Activated T-cell treated with anti-CD3 and anti-CD28 coated beads, Interleukin-2, amount 50 U/mL, for 72 hours (primary cell): ENCODE measurements around the gene FCER2. TPM values are rescaled to one million over a fixed set of nuclear protein-coding genes. Genes with fewer than 3 reads are reported as not detected.

Source experiments
- ATAC-seq, 2 donors: fragments of 150-1000 bp; cut with Tn5 transposase; replicated peaks in 1 of 2; 2 replicates each; pipeline ENCODE4 v1.10.0; 2021; ENCODE audit warnings: moderate library complexity in 2 of 2, mild to moderate bottlenecking in 1 of 2
- DNase-seq, 2 donors: peaks; one replicate each; pipeline ENCODE4 v3.0.0; 2021 to 2022; ENCODE audit warnings: mixed read lengths in 1 of 2
- H3K27ac Mint-ChIP-seq: one replicate; pipeline ENCODE4 v1.8.0; 2022; ENCODE audit warnings: mild to moderate bottlenecking, moderate library complexity, mixed read lengths
- H3K27me3 Mint-ChIP-seq: one replicate; pipeline ENCODE4 v1.8.0; 2022; ENCODE audit warnings: low read depth, mixed read lengths
- H3K36me3 Mint-ChIP-seq, 2 donors: one replicate each; pipeline ENCODE4 v1.8.0; 2022; ENCODE audit warnings: mixed read lengths in 2 of 2, mild to moderate bottlenecking in 1 of 2; ENCODE audit not compliant: insufficient read depth in 2 of 2
- H3K4me1 Mint-ChIP-seq: one replicate; pipeline ENCODE4 v1.8.0; 2022; ENCODE audit warnings: low read depth, mixed read lengths
- H3K4me3 Mint-ChIP-seq, 2 donors: one replicate each; pipeline ENCODE4 v1.8.0; 2022; ENCODE audit warnings: mild to moderate bottlenecking in 2 of 2, mixed read lengths in 2 of 2, moderate library complexity in 2 of 2
- H3K9me3 Mint-ChIP-seq, 2 donors: one replicate each; pipeline ENCODE4 v1.8.0; 2022; ENCODE audit warnings: mixed read lengths in 2 of 2
- total RNA-seq, 2 donors: library from RNA; stranded (reverse); gene quantifications; one replicate each; pipeline ENCODE4 v1.2.3, GENCODE V29; 2022

FCER2 gene
- total RNA-seq, 2 donors from 2014 or later = 2.3 to 7.7 TPM

- Mint-ChIP-seq H3K4me3 (no peak overlapping the region), H3K4me1 (peaks cover 49% of the 10 kb centered on the region), H3K27ac (no peak overlapping the region), H3K36me3 (no peaks in the 10 kb centered on the region), H3K9me3 (no peaks in the 10 kb centered on the region), H3K27me3 (peaks cover 8% of the 10 kb centered on the region)
- no peak for ATAC-seq
- DNase-seq = no peak
These were observed 2.5 kb upstream of the FCER2 start for GRCh38 chr19:7704280-7705060.

DNA sequence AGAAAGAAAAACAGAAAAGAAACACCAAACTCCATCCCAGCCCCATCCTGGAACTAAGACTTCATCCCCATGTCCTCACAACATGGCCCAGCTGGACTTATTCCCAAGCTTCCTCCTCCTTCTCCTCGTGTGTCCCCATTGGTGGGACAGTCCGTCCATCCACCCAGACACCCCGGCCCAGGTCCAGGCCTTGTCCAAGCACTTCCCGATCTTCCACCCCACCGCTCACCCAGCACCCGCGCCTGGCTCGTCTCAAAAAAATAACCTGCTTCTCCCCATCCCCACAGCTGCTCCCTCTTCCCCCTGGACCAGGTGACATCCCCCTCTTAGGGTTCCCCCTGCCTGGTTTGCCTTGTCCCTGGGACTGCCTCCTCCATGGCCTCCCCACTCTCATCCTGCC, 1.4 kb upstream of the FCER2 start:
- DNase-seq = no peak
- Mint-ChIP-seq H3K4me1 (peaks cover 60% of the 10 kb centered on the region), H3K27ac (no peak overlapping the region), H3K36me3 (no peaks in the 10 kb centered on the region), H3K27me3 (peaks cover 5% of the 10 kb centered on the region), H3K4me3 (no peak overlapping the region), H3K9me3 (no peaks in the 10 kb centered on the region)
- no peak for ATAC-seq

DNA sequence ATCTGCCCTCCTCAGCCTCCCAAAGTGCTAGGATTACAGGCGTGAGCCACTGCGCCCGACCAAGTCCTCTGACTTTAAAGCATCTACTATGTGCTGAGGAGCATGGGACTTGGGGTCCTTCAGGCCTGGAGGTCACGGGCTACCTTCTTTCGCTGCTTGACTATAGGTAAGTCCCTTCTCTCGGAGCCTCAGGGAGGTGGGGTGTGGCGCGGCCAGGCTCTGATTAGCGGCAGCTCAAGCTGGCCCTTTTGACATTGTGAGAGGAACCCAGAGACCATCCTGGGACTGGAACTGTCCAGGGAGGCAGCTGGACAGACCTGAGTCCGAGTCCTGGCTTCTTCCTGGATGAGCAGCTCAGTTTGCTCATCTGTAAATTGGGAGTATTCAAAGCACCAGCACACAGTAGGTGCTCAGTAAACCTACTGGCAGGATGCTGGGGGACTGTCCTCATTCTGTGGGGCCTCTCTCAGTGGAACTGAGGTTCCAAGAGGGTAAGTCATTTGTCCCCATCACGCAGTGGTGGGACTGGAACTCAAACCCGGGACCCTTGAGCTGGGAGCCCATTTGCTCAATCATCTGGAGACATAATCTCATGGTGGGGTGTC, 780 bp downstream of the FCER2 start:
- Mint-ChIP-seq H3K36me3 (no peaks in the 10 kb centered on the region), H3K4me1 (peaks cover 52% of the 10 kb centered on the region), H3K4me3 (no peak overlapping the region), H3K27me3 (peaks cover 10% of the 10 kb centered on the region), H3K27ac (no peak overlapping the region), H3K9me3 (no peaks in the 10 kb centered on the region)
- DNase-seq (no peak), ATAC-seq (no peak)

GRCh38 chr19:7699417-7700401, 2.2 kb downstream of the FCER2 start:
- Mint-ChIP-seq H3K27me3 (peaks cover 10% of the 10 kb centered on the region), H3K27ac (peak overlapping the region; percentile 73), H3K9me3 (no peaks in the 10 kb centered on the region), H3K4me3 (peak overlapping the region; percentile 68 to 80), H3K36me3 (no peaks in the 10 kb centered on the region), H3K4me1 (peaks cover 38% of the 10 kb centered on the region)
- ATAC-seq (peak; percentile 94 to 97), DNase-seq (peak; percentile 79 to 80)

DNA sequence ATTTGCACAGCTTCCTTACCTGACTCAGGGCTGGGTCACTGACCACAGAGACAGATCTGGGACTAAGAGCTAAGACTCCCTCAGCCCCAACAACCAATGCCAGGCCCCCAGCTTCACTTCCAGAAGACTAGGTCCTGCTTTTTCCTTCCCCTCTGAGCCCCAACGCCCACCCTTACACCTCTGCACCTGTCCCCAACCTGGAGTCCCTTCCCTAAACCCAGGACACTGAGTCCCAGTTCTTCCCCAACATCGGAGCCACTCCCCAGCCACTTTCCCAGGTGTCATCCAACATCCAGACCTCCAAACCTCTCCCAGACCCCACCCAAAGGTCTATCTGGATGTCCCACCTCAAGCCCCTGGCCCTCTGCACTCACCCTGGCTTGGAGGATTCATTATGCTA, 2.9 kb downstream of the FCER2 start:
- H3K9me3 Mint-ChIP-seq = no peaks in the 10 kb centered on the region
- no peaks in the 10 kb centered on the region for H3K36me3 Mint-ChIP-seq
- ATAC-seq (peak; percentile 2 to 15), DNase-seq (no peak)
- H3K4me3 Mint-ChIP-seq = peak overlapping the region; percentile 68 to 80
- H3K27me3 Mint-ChIP-seq = peaks cover 10% of the 10 kb centered on the region
- peak overlapping the region; percentile 73 for H3K27ac Mint-ChIP-seq
- peaks cover 33% of the 10 kb centered on the region for H3K4me1 Mint-ChIP-seq

DNA sequence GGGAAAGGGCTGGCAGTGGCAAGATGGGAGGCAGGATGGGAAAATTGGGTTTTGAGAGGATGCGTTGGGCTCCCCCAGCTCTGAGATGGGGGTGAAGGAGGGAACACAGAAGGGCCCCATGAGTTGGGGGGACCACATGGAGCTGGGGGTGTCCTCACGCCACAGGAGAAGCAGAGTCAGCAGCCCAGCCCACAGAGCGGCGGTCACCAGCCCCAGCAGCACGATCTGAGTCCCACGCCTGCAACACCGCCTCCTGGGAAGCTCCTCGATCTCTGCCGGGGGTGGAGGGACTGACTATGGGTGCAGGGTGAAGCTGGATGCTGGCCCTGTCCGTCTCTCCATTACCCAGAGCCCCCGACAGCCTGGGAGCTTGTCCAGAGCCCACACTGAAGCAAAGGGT, 3.3 kb downstream of the FCER2 start:
- Mint-ChIP-seq H3K4me3 (peak overlapping the region in 1 of 2 donors; percentile 80), H3K4me1 (peaks cover 29% of the 10 kb centered on the region), H3K9me3 (no peaks in the 10 kb centered on the region), H3K27ac (no peak overlapping the region), H3K27me3 (peaks cover 10% of the 10 kb centered on the region), H3K36me3 (no peaks in the 10 kb centered on the region)
- ATAC-seq (no peak), DNase-seq (no peak)

- ATAC-seq = no peak
- peaks cover 26% of the 10 kb centered on the region for H3K4me1 Mint-ChIP-seq
These were observed 4.1 kb downstream of the FCER2 start for GRCh38 chr19:7697721-7698287.

GRCh38 chr19:7694499-7694898, 7.4 kb downstream of the FCER2 start:
- H3K27ac Mint-ChIP-seq = no peak overlapping the region
- H3K36me3 Mint-ChIP-seq = no peaks in the 10 kb centered on the region
- ATAC-seq = no peak
- no peak overlapping the region for H3K4me3 Mint-ChIP-seq
- H3K27me3 Mint-ChIP-seq = peaks cover 6% of the 10 kb centered on the region
- no peak for DNase-seq
- H3K4me1 Mint-ChIP-seq = peaks cover 13% of the 10 kb centered on the region
- H3K9me3 Mint-ChIP-seq = no peaks in the 10 kb centered on the region

More at GRCh38 chr19:7697721-7698287, 4.1 kb downstream of the FCER2 start:
- DNase-seq = no peak
- no peak overlapping the region for H3K4me3 Mint-ChIP-seq
- H3K36me3 Mint-ChIP-seq = no peaks in the 10 kb centered on the region
- no peaks in the 10 kb centered on the region for H3K9me3 Mint-ChIP-seq
- H3K27ac Mint-ChIP-seq = no peak overlapping the region
- peaks cover 10% of the 10 kb centered on the region for H3K27me3 Mint-ChIP-seq

- H3K9me3 Mint-ChIP-seq = no peaks in the 10 kb centered on the region
- H3K27ac Mint-ChIP-seq = no peak overlapping the region
- no peaks in the 10 kb centered on the region for H3K4me1 Mint-ChIP-seq
- peak in 1 of 2 donors; percentile 21 for DNase-seq
- H3K4me3 Mint-ChIP-seq = no peak overlapping the region
- no peaks in the 10 kb centered on the region for H3K36me3 Mint-ChIP-seq
- ATAC-seq = peak; percentile 37 to 42
- peaks cover 6% of the 10 kb centered on the region for H3K27me3 Mint-ChIP-seq
These were observed 9.4 kb downstream of the FCER2 start for GRCh38 chr19:7692417-7693088.

- no peaks in the 10 kb centered on the region for H3K4me1 Mint-ChIP-seq
- DNase-seq (peak in 1 of 2 donors; percentile 57), ATAC-seq (peak; percentile 64 to 75)
- no peaks in the 10 kb centered on the region for H3K36me3 Mint-ChIP-seq
- no peak overlapping the region for H3K4me3 Mint-ChIP-seq
- H3K27ac Mint-ChIP-seq = no peak overlapping the region
- peaks cover 2% of the 10 kb centered on the region for H3K27me3 Mint-ChIP-seq
- H3K9me3 Mint-ChIP-seq = no peaks in the 10 kb centered on the region
These were observed 10.4 kb downstream of the FCER2 start for GRCh38 chr19:7691497-7691896.

GRCh38 chr19:7690779-7691258, 11.1 kb downstream of the FCER2 start:
- H3K27me3 Mint-ChIP-seq = no peaks in the 10 kb centered on the region

GRCh38 chr19:7689165-7689564, 12.8 kb downstream of the FCER2 start:
- no peaks in the 10 kb centered on the region for H3K4me1 Mint-ChIP-seq

More at GRCh38 chr19:7690779-7691258, 11.1 kb downstream of the FCER2 start:
- DNase-seq = peak in 1 of 2 donors; percentile 31
- no peak overlapping the region for H3K4me3 Mint-ChIP-seq
- ATAC-seq = peak; percentile 42 to 43
- no peaks in the 10 kb centered on the region for H3K9me3 Mint-ChIP-seq
- H3K27ac Mint-ChIP-seq = no peak overlapping the region
- no peaks in the 10 kb centered on the region for H3K4me1 Mint-ChIP-seq
- H3K36me3 Mint-ChIP-seq = no peaks in the 10 kb centered on the region

More at GRCh38 chr19:7689165-7689564, 12.8 kb downstream of the FCER2 start:
- no peaks in the 10 kb centered on the region for H3K27me3 Mint-ChIP-seq
- H3K27ac Mint-ChIP-seq = no peak overlapping the region
- DNase-seq (no peak), ATAC-seq (no peak)
- no peaks in the 10 kb centered on the region for H3K9me3 Mint-ChIP-seq
- H3K36me3 Mint-ChIP-seq = peaks cover 0 to 2% of the 10 kb centered on the region in 2 donors
- H3K4me3 Mint-ChIP-seq = no peak overlapping the region
